ENCODE data around the gene GPATCH3.
"Not testable (repeated sequence)": the region's sequence is repeated elsewhere in the genome, so short reads cannot be mapped to it uniquely, and the experiment has no call there.

Gene GPATCH3

GRCh38 chr1:26877326-26877725 is 22.9 kb downstream of the GPATCH3 start:
- TF ChIP-seq ZFX (IDR thresholded peaks at IDR 0.05; ENCODE audit: borderline replicate concordance) (no peak), CTCF (IDR thresholded peaks at IDR 0.05) (no peak)
- peak overlapping the region; percentile 23 for H3K27ac ChIP-seq

- TF ChIP-seq CTCF (IDR thresholded peaks at IDR 0.05) (no peak), ZFX (IDR thresholded peaks at IDR 0.05; ENCODE audit: borderline replicate concordance) (no peak)
- H3K27ac ChIP-seq, result no peak overlapping the region
Observed at GRCh38 chr1:26874896-26875295, 25.4 kb downstream of the GPATCH3 start.

GRCh38 chr1:26873097-26873496 is 27.2 kb downstream of the GPATCH3 start:
- not testable (repeated sequence) for H3K27ac ChIP-seq

GRCh38 chr1:26864610-26865480 is 35.4 kb downstream of the GPATCH3 start:
- TF ChIP-seq ZFX (IDR thresholded peaks at IDR 0.05; ENCODE audit: borderline replicate concordance), result no peak
- TF ChIP-seq CTCF (IDR thresholded peaks at IDR 0.05), result no peak
- peak overlapping the region; percentile 99 for H3K27ac ChIP-seq

- peak overlapping the region; percentile 99 for H3K27ac ChIP-seq
- TF ChIP-seq CTCF (IDR thresholded peaks at IDR 0.05), result no peak
- no peak for TF ChIP-seq ZFX (IDR thresholded peaks at IDR 0.05; ENCODE audit: borderline replicate concordance)
Observed at GRCh38 chr1:26863685-26864077, 36.6 kb downstream of the GPATCH3 start.

GRCh38 chr1:26862781-26863684 is 37.2 kb downstream of the GPATCH3 start, which contains the start of gene SFN:
Gene SFN, plus strand, starts transcription at chr1:26863149. Its CDS starts 64 bp downstream, at chr1:26863213.
- TF ChIP-seq CTCF (IDR thresholded peaks at IDR 0.05), result peak; percentile 61
- no peak for TF ChIP-seq ZFX (IDR thresholded peaks at IDR 0.05; ENCODE audit: borderline replicate concordance)
- H3K27ac ChIP-seq, result peak within 1 kb of the TSS; percentile 99

GRCh38 chr1:26861889-26862378 is 38.3 kb downstream of the GPATCH3 start:
- peak overlapping the region; percentile 99 for H3K27ac ChIP-seq
- TF ChIP-seq ZFX (IDR thresholded peaks at IDR 0.05; ENCODE audit: borderline replicate concordance) (no peak), CTCF (IDR thresholded peaks at IDR 0.05) (no peak)
